ENCODE measurements around the gene NRXN3.
A peak's percentile ranks its signal among the peaks of the same experiment; 100 is the strongest.

The NRXN3 gene

GRCh38 chr14:78186277-78186676 is 16.1 kb downstream of the NRXN3 start:
- DNase-seq (ENCODE audit: low spot score), result no peak
- no peak for TF ChIP-seq CTCF (IDR thresholded peaks at IDR 0.05; ENCODE audit: extremely low read depth, missing control alignments)

- no peak for TF ChIP-seq CTCF (IDR thresholded peaks at IDR 0.05; ENCODE audit: extremely low read depth, missing control alignments)
- no peak for DNase-seq (ENCODE audit: low spot score)
Measured at GRCh38 chr14:78188882-78189281, 18.7 kb downstream of the NRXN3 start.

GRCh38 chr14:78195431-78195830 is 25.3 kb downstream of the NRXN3 start:
- DNase-seq (ENCODE audit: low spot score), result no peak
- no peak for TF ChIP-seq CTCF (IDR thresholded peaks at IDR 0.05; ENCODE audit: extremely low read depth, missing control alignments)

- DNase-seq (ENCODE audit: low spot score), result no peak
- no peak for TF ChIP-seq CTCF (IDR thresholded peaks at IDR 0.05; ENCODE audit: extremely low read depth, missing control alignments)
Measured at GRCh38 chr14:78196323-78196722, 26.1 kb downstream of the NRXN3 start.

- TF ChIP-seq CTCF (IDR thresholded peaks at IDR 0.05; ENCODE audit: extremely low read depth, missing control alignments), result no peak
- DNase-seq (ENCODE audit: low spot score), result no peak
Measured at GRCh38 chr14:78197051-78197450, 26.9 kb downstream of the NRXN3 start.

GRCh38 chr14:78202163-78202562 is 32.0 kb downstream of the NRXN3 start:
- TF ChIP-seq CTCF (IDR thresholded peaks at IDR 0.05; ENCODE audit: extremely low read depth, missing control alignments), result no peak
- peak; percentile 11 for DNase-seq (ENCODE audit: low spot score)

- no peak for DNase-seq (ENCODE audit: low spot score)
- TF ChIP-seq CTCF (IDR thresholded peaks at IDR 0.05; ENCODE audit: extremely low read depth, missing control alignments), result no peak
Measured at GRCh38 chr14:78202976-78203375, 32.8 kb downstream of the NRXN3 start.

Measured in GM20000 (cell line).